ENCODE data around the gene UMAD1. TPM values are rescaled to one million over a fixed set of nuclear protein-coding genes. Genes with fewer than 3 reads are reported as not detected.

The UMAD1 gene
- total and polyA plus RNA-seq, 4 donors: 7.7 to 19.2 (median 12.2) TPM

DNA sequence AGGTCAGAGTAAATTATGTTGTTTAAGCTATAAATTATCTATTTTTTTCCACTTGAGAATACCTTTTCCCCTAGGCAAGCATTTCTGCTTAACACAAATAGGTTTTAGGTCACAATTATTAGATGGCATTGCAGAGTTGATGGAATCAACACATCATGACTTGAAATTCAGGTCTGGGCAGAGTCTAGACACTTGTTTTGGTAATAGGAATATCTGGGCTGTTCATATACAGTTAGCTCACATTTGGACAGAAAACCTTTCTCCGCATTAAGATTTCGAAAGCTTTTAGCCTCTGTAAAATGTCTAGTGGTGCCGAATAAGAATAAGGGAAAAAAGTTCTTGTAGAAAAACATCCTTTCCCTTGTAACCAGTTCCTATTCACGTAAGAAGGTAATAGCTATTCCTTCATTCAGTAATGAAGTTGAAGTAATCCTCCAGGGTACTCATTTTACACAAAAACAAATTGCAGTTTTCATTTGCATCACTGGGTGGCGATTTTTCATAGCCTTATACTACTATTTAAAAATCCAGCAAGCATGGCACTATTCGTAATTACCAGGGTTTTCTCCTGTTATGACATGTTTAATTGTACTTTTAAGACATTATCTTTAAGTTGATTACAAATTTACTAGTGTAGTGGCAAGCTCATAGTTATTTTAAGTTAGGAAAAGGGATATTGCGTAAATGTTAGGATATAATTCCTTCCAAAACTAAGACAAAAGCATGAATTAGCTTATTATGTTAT lies 40.8 kb downstream of the UMAD1 start:
- Histone ChIP-seq H3K9me3 (ENCODE audit: control insufficient read depth in 4 of 4, insufficient read depth in 3 of 4, low read length in 3 of 4) (no peaks in the 10 kb centered on the region), H3K27me3 (ENCODE audit: control insufficient read depth in 3 of 3, insufficient read depth in 3 of 3, low read length in 2 of 3) (no peaks in the 10 kb centered on the region), H3K36me3 (ENCODE audit: control insufficient read depth in 4 of 4, insufficient read depth in 4 of 4, low read length in 4 of 4) (no peaks in the 10 kb centered on the region), H3K4me1 (ENCODE audit: control insufficient read depth in 5 of 5, insufficient read depth in 5 of 5, low read length in 5 of 5) (peaks cover 0 to 6% (median 0%) of the 10 kb centered on the region in 5 donors), H3K4me3 (no peak overlapping the region), H3K9ac (ENCODE audit: insufficient read depth in 1 of 2, low read length in 2 of 2) (no peak overlapping the region), H3K27ac (ENCODE audit: low read depth in 1 of 2, low read length in 1 of 2) (peak overlapping the region in 1 of 2 donors; percentile 33)
- peak; percentile 53 for TF ChIP-seq CTCF (IDR thresholded peaks at IDR 0.05; ENCODE audit: control extremely low read depth, extremely low read depth)
- ATAC-seq (ENCODE audit: insufficient read depth, low FRiP score) (peak; percentile 58), DNase-seq (peak in 2 of 3 donors; percentile 78 to 85)
- WGBS, 2 donors: 30 to 37% methylated on average over 7 of the region's 7 CpGs

DNA sequence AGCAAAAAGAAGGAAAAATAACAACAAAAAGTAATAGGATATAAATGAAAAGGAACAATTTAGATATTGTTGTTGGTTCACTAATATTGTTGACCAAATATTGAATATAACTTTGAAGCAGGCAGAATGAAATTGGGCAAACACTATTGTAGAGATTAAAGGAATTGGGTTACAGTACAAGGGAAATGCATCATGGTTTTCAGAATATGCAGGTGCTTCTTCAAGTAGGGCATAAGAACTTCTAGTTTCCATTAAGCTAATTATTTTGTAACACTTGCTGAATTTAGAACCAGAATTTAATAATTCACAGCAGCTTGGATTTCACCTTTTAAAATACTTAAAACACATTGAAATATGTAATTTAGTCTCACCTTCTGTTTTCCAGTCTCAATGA lies 41.4 kb downstream of the UMAD1 start:
- Histone ChIP-seq H3K27me3 (ENCODE audit: control insufficient read depth in 3 of 3, insufficient read depth in 3 of 3, low read length in 2 of 3) (no peaks in the 10 kb centered on the region), H3K4me3 (no peak overlapping the region), H3K4me1 (ENCODE audit: control insufficient read depth in 5 of 5, insufficient read depth in 5 of 5, low read length in 5 of 5) (peaks cover 0 to 11% (median 0%) of the 10 kb centered on the region in 5 donors), H3K9me3 (ENCODE audit: control insufficient read depth in 4 of 4, insufficient read depth in 3 of 4, low read length in 3 of 4) (no peaks in the 10 kb centered on the region), H3K36me3 (ENCODE audit: control insufficient read depth in 4 of 4, insufficient read depth in 4 of 4, low read length in 4 of 4) (no peaks in the 10 kb centered on the region), H3K9ac (ENCODE audit: insufficient read depth in 1 of 2, low read length in 2 of 2) (no peak overlapping the region), H3K27ac (ENCODE audit: low read depth in 1 of 2, low read length in 1 of 2) (no peak overlapping the region)
- DNase-seq: no peak
- no peak for ATAC-seq (ENCODE audit: insufficient read depth, low FRiP score)
- no peak for TF ChIP-seq CTCF (IDR thresholded peaks at IDR 0.05; ENCODE audit: control extremely low read depth, extremely low read depth)

- Histone ChIP-seq H3K27ac (ENCODE audit: low read depth in 1 of 2, low read length in 1 of 2) (no peak overlapping the region), H3K36me3 (ENCODE audit: control insufficient read depth in 4 of 4, insufficient read depth in 4 of 4, low read length in 4 of 4) (no peaks in the 10 kb centered on the region), H3K4me3 (no peak overlapping the region), H3K27me3 (ENCODE audit: control insufficient read depth in 3 of 3, insufficient read depth in 3 of 3, low read length in 2 of 3) (no peaks in the 10 kb centered on the region), H3K4me1 (ENCODE audit: control insufficient read depth in 5 of 5, insufficient read depth in 5 of 5, low read length in 5 of 5) (peaks cover 0 to 19% (median 1%) of the 10 kb centered on the region in 5 donors), H3K9ac (ENCODE audit: insufficient read depth in 1 of 2, low read length in 2 of 2) (no peak overlapping the region), H3K9me3 (ENCODE audit: control insufficient read depth in 4 of 4, insufficient read depth in 3 of 4, low read length in 3 of 4) (no peaks in the 10 kb centered on the region)
- no peak for TF ChIP-seq CTCF (IDR thresholded peaks at IDR 0.05; ENCODE audit: control extremely low read depth, extremely low read depth)
- ATAC-seq (ENCODE audit: insufficient read depth, low FRiP score) (no peak), DNase-seq (no peak)
- 54 to 79% methylated on average over 5 of the region's 5 CpGs for WGBS, 2 donors
Measured at GRCh38 chr7:7682861-7683260, 42.3 kb downstream of the UMAD1 start.
